Stimulated activated CD8-positive, alpha-beta memory T cell treated with anti-CD3 and anti-CD28 coated beads, Interleukin-15, amount 100 ng/mL, for 1 hour (primary cell): ENCODE data around the gene NQO2.
"Not testable (repeated sequence)": the region's sequence is repeated elsewhere in the genome, so short reads cannot be mapped to it uniquely, and the experiment has no call there.

Source experiments
- DNase-seq: peaks from one replicate; pipeline ENCODE4 v3.0.0-alpha.2; 2020; ENCODE audit warnings: low read depth

NQO2 gene

DNA sequence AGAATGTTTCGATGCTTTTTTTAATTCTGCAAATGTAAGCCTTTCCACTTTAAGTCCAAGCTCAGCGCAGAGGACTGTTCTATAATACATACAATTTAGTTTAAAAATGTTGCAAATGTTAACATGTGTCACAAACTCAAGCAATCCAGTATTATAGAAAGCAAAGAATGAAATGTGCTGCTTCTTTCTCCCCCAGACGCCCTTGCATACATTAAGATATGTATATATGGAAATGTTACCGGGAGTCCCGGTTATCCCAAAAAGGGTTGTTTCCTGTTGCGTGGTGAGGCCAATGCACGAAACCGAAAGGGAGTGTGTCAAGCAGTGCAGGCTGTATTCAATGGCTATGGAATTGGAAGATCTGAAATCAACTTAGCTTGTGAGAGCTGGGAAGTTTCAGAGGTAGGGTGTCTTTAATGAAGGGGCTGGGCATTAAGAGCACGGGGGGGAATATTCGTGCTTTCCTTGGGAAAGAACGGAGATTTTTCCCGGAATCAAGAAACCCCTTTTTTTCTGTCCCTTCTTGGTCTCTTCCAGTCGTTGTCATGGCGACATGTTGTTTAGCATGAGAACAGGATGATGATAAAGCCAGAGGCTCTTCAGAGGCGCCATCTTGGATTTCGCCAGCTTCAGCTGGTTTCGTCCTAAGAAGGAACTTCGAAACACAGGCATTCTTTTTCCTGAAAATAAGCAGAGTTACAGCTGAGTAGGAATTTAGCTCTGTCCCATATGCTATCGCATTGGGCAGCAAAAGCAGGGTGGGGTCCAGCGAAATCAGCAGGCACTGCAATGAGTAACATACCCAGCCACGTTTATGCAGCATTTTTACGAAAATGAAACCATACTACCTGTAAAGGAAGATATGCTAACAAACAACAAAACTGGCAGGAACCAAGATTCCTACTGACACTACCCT, 10.1 kb upstream of the NQO2 start:
- DNase-seq, result no peak

DNA sequence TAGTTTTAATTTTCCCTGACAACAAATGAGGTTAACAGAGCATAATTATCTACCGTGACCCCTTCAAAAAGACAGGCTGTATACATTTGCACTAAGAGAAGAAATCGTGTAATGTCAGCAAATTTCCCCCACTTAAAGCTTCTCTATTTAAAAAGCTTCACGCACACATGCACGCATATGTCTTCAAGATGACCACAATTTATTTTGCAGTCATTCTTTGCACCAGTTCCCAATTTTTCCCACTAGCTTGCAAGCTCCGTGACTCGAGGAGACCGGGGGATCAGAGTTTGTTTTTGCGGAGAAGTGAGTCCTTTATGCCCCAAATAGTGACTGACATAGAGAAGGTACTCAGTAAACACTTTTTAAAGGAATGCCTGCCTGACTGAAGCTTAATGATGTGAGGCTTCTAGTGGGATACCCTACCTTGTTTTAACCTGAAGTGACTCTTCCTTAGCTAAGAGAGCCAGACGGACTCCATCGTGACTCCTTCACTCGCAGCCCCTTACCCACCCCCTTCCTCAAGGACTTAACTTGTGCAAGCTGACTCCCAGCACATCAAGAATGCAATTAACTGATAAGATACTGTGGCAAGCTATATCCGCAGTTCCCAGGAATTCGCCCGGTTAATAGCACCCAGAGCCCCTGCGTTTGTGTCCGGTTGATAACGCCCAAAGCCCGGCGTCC, 9.3 kb upstream of the NQO2 start:
- no peak for DNase-seq

DNA sequence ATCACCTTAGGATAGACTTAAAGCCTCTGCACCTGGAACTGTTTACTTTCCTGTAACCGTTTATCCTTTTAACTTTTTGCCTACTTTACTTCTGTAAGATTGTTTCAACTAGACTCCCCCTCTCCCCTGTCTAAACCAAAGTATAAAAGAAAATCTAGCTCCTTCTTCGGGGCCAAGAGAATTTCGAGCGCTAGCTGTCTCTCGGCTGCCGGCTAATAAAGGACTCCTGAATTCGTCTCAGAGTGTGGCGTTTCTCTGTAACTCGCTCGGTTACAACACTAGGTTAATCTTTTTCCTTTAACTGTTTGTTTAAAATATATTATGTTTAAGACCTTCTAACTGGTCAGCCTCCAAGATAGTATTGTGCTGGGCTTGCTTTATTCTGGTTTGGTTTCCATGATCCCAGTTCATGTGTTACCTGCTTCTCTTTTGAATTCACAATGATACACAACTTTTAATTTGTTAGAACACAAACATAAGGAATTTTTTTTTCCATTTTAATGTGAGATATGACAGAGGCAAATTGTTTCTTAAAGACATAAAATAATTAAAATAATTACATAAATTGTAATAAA, 8.7 kb upstream of the NQO2 start:
- no peak for DNase-seq

DNA sequence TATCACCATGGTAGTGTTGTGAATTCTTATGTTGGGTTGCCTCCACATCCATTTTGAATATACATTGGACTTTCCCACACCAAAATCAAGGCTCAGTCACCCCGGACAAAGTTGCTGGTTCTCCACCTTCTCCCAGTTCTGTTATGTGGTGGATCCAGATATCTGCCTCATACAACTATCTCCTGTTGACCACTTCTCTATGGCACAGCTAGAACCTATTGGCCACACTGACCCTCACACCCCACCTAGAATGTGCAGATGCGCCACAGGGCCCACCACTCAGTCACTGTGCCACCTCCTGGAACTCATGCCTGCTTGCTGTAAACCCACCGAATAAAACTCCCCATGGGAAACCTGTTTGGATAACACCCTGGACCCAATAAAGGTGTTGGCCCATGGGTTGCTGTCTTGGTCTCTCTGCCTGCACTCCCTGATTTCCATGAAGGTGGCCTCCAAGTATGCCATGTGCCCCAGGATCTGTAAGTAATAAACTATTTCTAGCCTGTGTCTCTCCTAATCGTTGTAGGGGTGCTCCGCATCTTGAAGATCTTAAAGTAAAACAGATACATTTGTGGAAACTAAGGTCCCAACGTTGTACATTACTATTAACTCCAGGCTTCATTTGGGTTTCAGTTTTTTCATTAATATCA, 7.2 kb upstream of the NQO2 start:
- DNase-seq, result no peak

DNA sequence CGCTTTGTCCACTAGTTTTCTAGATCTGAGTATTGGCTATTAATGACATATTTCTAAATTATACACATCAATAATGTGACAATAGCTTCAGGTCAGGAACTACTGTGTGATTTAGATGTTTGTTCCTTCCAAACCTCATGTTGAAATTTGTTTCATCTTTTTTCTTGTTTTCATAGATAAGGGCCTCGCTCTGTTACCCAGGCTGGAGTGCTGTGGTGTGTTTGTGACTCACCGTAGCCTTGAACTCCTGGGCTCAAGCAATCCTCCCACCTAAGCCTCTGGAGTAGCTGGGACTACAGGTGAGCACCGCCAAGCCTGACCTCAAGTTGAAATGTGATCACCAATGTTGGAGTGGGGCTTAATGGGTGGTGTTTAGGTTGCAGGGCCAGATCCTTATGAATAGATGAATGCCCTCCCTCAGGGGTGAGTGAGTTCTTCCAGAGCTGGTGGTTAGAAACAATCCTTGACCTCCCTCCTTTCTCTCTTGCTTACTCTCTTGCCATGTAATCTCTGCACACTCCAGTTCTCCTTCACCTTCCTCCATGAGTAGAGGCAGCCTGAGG, 5.9 kb upstream of the NQO2 start:
- DNase-seq, result no peak

DNA sequence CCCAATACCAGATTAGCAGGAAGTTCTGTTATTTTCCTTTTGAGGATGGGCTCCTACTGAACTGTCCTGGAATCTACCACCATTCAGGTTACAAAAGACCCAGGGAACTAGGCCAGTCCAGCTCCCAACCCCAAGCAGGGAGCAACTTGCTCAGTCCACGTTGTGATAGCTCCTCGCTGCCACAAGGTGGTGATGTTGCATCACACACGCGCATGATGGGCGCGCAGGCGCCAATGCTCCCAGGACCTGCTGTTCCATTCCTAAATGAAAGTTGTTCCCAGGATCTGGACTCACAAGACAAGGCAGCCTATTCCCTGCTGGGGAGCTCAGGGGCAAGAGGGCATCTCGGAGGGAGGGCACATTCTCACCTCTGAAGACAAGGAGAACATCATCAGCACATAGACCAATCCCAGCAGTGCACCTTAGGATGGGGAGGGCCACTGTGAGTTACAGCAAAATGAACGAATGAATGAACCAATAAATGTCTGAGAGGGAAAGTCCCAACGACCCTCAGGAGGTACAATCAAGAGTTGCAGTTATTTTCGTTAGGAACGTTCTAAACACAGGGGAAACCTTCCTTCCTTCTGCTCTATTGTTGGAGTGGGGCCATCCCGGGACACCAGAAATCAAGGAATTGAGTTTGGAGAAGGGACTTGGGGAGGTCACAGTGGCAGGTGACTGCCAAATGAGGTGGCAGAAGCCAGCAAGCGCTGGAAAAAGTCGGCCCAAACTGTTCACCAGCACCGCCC, 1.3 kb upstream of the NQO2 start:
- DNase-seq, result not testable (repeated sequence)

DNA sequence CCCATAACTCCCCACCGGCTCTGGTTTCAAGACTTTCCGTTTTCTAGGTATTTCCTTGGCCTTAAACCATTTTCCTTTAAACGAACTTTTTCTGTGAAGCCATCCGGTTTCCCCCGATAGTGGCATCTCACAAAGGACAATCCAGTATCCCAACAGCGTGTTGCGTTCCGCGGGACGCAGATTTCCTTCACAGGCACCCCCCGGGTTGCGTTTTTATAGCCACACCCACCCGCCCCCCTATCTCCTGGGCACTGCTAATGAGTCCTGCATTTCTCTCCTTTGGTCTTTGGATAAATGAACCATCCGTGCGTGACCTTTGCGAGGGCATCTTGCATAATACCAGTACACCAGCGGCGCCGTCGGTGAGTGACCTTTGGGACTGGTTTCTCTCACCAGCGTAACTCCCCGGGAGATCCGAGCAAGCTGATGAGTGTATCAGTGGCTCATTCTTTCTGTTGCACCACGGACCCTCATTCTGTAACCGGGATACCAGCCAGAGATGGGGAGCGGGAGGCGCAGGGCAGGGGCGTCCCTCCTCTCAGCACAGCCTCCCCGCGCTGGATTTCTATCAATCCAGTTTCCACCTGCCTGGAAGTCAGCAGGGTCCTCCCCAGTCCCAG, 586 bp upstream of the NQO2 start:
- no peak for DNase-seq

DNA sequence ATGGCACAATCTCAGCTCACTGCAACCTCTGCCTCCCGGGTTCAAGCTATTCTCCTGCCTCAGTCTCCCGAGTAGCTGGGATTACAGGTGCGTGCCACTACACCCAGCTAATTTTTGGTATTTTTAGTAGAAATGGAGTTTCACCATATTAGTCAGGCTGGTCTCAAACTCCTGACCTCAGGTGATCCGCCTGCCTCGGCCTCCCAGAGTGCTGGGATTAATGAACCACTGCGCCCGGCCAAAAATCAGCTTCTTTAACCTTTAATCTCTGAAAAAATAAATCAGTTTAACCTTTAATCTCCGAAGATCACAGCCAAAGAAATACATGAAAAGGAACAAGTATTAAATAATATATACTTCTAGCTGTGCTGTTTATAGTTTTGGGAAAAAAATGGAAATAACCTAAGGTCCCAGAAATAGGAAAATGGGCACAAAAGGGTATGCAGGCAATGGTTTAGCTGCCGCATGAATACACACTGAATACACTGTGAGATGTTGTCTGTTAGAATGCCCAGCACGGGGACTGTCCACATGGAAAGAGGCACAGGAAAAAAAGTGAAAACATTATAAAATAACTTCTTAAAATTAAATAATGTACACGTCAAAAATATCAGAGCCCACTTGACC, 1.6 kb downstream of the NQO2 start:
- DNase-seq, result no peak

DNA sequence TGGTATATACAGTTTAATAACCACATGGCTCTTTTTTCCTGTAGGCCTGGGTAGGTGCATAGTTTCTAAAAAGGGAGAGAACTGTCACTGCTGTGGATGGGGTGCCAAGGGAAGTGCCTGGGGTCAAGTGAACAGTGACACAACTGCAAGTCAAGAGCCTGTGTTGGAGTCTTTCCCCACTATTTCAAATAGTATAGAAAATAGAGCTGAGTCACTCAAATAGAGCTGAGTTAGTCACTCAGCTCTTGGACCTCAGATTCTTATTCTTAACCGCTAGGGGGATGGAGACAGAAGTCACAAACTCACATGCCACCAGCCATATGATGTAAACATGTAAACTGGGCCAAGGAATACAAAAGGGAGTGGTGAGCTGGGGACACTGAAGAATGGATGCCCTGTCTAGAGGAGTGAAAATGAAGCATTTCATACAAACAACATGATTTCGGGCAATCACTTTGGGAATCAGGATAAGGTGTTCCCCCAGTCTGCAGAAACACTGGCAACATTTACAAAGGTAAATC, 2.1 kb downstream of the NQO2 start:
- DNase-seq, result no peak

DNA sequence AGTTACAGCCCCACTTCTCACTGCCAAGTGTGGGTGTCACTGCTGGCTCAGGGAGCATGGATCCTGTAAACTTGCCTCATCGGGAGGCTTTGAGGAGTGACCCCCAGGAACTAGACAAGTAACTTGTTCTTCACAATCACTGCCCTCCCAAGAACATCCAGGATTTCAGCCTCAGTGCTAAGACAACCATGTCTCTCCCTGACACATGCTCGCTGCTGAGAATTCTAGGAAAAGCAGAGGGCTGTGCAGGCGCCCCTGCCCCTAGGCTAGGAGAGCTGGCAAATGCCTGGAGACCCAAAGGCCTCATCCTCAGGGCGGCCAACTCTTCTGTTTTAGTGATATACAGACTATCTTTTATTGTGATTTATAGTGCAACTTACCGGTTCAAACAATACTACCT, 3.5 kb downstream of the NQO2 start:
- not testable (repeated sequence) for DNase-seq

DNA sequence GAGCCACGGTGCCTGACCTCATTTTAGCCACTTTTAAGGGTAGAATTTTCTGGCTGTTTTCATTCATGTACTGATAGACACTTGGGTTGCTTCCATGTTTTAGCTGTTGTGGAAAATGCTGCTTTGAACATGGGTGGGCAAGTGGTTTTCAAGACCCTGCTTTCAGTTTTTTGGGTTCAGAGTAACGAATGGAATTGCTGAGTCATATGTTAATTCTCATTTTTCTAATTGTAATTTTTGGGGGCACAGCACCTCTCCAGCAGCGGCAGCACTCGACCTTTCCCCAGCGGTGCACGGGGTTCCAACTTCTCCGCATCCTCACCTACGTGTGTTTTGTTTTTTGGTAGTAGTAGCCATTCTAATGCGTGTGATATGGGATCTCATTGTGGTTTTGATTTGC, 5.4 kb downstream of the NQO2 start:
- DNase-seq, result no peak

DNA sequence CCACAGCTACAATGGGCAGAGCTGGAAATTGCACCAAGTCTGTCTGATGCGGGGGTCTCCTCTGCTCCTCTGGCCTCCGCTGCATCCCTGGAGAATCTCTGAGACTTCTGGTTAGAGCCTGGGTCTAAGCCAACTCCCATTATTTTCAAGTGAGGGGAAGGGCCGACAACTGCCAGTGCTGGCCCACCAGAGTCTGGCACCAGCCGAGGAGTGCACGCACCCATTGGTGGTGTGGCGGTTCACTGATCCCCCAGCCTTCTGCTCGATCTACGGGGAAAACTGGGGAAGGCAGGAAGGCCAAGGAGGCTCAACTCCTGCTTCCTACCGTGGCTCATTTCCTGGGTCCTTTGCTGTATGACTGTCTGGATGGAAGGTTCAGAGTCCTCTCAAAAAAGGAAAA, 6.2 kb downstream of the NQO2 start:
- no peak for DNase-seq

DNA sequence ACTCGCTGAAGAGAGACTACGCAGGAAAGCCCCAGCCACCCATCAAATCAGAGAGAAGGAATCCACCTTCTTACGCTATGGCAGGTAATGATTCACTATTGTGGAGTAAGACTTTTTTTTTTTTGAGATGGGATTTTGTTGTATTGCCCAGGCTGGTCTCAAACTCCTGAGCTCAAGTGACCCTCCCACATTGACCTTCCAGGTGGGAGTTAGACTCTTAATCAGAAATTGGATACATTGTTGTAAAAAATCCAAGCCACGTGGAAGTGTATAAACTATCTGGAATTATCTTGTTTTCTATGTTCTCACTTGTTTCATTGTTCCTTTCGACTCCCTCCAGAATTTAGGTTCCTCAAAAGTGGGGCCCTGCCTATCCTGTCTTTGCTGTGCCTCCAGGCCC, 6.8 kb downstream of the NQO2 start:
- DNase-seq, result no peak

DNA sequence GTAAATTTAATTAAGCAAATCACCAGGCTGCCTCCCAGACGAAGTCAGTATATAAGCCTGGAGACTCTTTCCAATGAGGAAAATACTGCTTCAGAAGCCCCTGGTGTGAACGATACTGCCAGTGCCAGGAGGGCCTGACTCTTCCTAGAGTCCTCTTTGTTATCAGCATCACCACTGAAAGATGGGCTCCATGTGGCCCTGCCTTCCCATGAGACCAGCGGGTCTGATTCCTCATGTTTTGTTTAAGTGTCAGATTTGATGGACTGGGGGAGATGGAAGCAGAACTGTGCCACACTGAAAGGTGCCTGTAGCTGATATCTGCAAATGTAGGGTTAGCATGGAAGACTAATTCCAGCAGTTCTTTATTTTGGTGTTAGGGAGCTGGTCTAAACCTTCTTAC, 7.9 kb downstream of the NQO2 start:
- DNase-seq, result no peak

DNA sequence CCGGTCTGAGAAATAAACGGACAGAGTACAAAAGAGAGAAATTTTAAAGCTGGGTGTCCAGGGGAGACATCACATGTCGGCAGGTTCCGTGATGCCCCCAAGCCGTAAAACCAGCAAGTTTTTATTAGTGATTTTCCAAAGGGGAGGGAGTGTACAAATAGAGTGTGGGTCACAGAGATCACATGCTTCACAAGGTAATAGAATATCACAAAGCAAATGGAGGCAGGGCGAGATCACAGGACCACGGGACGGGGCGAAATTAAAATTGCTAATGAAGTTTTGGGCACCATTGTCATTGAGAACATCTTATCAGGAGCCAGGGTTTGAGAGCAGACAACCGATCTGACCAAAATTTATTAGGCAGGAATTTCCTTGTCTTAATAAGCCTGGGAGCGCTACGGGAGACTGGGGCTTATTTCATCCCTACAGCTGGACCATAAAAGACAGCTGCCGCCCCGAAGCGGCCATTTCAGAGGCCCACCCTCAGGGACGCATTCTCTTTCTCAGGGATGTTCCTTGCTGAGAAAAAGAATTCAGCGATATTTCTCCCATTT, 9.1 kb downstream of the NQO2 start:
- not testable (repeated sequence) for DNase-seq

DNA sequence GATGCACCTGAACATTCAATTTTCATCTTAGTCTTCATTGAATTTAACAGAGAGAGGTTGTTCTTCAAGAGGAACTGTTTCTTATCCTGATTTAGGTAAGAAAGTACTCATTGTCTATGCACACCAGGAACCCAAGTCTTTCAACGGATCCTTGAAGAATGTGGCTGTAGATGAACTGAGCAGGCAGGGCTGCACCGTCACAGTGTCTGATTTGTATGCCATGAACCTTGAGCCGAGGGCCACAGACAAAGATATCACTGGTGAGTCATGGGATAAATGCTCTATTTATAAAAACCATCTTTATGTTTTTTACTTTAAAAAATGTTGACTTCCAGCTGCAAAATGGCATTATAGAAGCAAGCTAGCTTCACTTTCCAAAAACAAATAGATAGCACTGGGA, 10.2 kb downstream of the NQO2 start:
- no peak for DNase-seq

DNA sequence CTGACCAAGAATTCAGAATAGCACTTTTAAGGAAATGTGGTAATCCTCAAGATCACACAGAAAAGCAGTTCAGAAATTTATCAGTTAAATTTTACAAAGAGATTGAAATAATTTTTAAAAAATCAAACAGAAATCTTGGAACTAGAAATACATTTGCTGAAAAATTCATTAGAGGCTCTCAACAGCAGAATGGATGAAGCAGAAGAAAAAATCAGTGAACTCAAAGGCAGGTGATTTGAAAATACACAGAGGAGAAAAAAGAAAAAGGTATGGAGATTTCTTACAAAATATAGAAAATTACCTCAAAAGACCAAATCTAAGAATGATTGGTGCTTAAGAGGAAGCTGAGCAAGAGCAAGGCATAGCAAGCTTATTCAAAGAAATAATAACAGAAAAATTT, 11.5 kb downstream of the NQO2 start:
- no peak for DNase-seq

DNA sequence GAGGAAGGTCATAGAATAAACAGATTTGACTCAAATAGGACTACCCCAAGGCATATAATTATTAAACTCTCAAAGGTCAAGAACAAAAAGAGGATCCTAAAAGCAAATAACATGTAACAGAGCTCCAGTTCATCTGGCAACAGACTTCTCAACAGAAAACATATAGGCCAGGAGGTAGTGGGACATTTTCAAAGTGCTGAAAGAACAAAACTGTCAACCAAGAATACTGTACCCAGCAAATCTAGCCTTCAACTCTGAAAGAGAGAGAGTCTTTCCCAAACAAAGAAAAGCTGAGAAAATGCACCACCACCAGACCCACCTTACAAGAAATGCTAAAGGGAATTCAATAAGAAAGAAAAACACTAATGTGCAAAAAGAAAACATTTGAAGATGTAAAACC, 11.9 kb downstream of the NQO2 start:
- no peak for DNase-seq

DNA sequence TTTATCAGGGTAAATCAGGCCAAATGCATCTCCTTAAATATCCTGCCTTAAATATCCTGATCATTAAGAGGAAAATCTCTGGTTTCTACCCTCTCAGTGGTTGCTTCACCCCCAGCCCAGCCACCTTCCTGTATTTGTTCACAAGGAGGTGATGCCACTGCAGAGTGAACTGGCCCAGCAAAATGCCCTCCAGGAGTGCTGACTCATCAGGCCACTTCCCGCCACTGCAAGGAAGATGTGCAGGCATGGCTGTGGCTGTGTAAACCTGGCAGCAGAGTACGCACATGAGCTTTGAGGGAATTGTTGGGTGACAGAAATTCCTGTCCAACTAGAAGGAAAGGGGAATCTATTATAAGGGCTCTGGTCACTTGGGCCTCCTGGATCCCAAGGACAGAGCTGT, 13.8 kb downstream of the NQO2 start:
- DNase-seq, result no peak
